HEK293 (cell line): ENCODE results near the gene EYS.

Experiments
- ZNF175 ChIP-seq: fragments of 450-650 bp; formaldehyde crosslinking; IDR thresholded peaks from 2 replicates; pipeline ENCODE4 v1.5.1; 2016; ENCODE audit warnings: missing biosample characterization, missing genetic modification characterization
- ZNF701 ChIP-seq: fragments of 450-650 bp; formaldehyde crosslinking; IDR thresholded peaks from 2 replicates; pipeline ENCODE4 v1.5.1; 2016; ENCODE audit warnings: missing biosample characterization, missing genetic modification characterization

DNA sequence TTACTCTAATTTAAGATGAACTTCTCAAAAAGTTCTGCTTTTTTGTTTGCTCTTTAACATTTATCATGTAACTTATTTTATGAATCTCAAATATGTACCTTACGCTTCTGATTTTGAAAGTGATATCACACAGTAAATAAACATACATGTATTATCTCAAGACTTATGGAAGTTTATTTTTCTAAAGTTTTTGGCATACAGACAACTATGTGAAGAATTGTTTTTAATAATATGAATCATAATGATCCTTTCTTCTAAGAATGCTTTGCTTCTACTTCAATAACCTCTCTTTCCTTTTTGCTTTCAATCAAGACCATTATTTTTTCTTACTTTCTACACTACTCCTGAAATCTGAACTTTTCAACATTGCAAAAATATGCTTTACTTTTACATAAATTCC, 816.4 kb downstream of the EYS start:
- TF ChIP-seq ZNF701 (tag by site-specific recombination) (no peak), ZNF175 (no peak)
